Breast epithelium (tissue), 3 donors: ENCODE results near the gene MSANTD3.

Experiments used
- POLR2A ChIP-seq: fragments of 450-650 bp; IDR thresholded peaks from one replicate; pipeline ENCODE4 v1.6.1; 2016; ENCODE audit warnings: antibody characterized with exemption, mild to moderate bottlenecking, moderate library complexity
- TF ChIP-seq, protein P1 (sequence below), 3 donors: fragments of 450-650 bp; IDR thresholded peaks; one replicate each; pipeline ENCODE4 v1.5.1; 2016 to 2017; ENCODE audit warnings: antibody characterized with exemption in 3 of 3, mild to moderate bottlenecking in 3 of 3, moderate library complexity in 3 of 3

DNA sequence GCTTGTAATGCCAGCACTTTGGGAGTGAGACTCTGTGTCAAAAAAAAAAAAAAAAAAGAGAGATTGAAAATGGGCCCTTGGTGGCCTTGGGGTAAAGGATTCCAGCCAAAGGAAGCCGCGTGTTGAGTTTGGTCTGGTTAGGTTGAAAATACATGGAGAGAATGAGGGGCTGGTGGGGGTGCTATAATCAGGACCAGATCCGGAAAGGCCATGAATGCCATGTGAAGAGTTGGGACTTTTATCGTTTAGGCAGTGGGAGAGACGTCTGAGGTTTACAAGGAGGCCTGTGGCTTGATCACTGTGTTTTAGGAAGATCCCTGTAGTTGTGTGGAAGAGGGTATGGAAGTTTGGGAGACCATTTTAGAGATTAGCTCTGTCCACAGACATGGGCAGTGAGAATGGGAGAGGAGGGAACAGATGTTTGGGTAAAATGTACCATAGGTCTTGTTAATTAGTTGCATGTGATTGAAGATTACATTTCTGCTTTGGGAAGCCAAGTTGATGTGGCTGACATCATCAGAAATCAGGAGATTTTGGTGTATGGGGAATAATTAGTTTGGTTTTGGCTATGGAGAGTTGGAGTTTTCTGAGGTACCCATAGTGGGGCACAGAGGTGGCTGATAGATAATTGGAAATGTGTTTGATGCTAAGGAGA, 3.5 kb downstream of the MSANTD3 start:
- TF ChIP-seq, protein P1, sequence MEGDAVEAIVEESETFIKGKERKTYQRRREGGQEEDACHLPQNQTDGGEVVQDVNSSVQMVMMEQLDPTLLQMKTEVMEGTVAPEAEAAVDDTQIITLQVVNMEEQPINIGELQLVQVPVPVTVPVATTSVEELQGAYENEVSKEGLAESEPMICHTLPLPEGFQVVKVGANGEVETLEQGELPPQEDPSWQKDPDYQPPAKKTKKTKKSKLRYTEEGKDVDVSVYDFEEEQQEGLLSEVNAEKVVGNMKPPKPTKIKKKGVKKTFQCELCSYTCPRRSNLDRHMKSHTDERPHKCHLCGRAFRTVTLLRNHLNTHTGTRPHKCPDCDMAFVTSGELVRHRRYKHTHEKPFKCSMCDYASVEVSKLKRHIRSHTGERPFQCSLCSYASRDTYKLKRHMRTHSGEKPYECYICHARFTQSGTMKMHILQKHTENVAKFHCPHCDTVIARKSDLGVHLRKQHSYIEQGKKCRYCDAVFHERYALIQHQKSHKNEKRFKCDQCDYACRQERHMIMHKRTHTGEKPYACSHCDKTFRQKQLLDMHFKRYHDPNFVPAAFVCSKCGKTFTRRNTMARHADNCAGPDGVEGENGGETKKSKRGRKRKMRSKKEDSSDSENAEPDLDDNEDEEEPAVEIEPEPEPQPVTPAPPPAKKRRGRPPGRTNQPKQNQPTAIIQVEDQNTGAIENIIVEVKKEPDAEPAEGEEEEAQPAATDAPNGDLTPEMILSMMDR (IDR thresholded peaks at IDR 0.05): no peak
- no peak for TF ChIP-seq POLR2A
